Keratinocyte (primary cell): ENCODE measurements around the gene COX4I1.

ENCODE experiments used
- CTCF ChIP-seq, 3 experiments: IDR thresholded peaks in 1 of 3; conservative IDR thresholded peaks in 1 of 3; optimal IDR thresholded peaks in 1 of 3; 2 replicates in 2 of 3; 3 replicates in 1 of 3; pipeline versions ENCODE3 to v1.5.1; 2011; ENCODE audit warnings: low read length in 3 of 3, mild to moderate bottlenecking in 3 of 3, moderate library complexity in 2 of 3, control low read depth in 1 of 3, inconsistent platforms in 1 of 3; ENCODE audit not compliant: insufficient read depth in 2 of 3; ENCODE audit errors: extremely low read depth in 1 of 3
- EZH2 ChIP-seq: IDR thresholded peaks from one replicate; pipeline ENCODE4 v1.6.1; 2012; ENCODE audit warnings: inconsistent platforms, mild to moderate bottlenecking, low read length, moderate library complexity

GRCh38 chr16:85830821-85831220 is 31.3 kb downstream of the COX4I1 start:
- TF ChIP-seq CTCF (optimal IDR thresholded peaks at IDR 0.05 in 1 of 3, IDR thresholded peaks at IDR 0.05 in 1 of 3, conservative IDR thresholded peaks at IDR 0.05 in 1 of 3; ENCODE audit: extremely low read depth in 1 of 3, insufficient read depth in 2 of 3, low read length in 3 of 3) (no peak), EZH2 (no peak)
